ENCODE results near the gene ZNF695.

DNA sequence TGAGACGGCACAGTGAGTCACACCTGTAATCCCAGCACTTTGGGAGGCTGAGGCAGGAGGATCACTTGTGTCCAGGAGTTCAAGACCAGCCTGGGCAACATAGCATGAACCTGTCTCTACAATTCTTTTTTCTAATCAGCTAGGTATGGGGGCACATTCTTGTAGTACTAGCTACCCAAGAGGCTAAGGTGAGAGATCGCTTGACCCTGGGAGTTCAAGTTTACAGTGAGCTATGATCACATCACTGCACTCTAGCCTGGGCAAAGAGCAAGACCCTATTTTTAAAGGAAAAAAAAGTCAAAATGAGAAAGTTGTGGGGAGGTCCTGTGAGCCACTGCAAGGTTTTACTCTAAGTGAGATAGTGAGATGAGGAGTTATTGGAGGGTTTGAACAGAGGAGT is 41.4 kb downstream of the ZNF695 start:
- TF ChIP-seq, protein P1, sequence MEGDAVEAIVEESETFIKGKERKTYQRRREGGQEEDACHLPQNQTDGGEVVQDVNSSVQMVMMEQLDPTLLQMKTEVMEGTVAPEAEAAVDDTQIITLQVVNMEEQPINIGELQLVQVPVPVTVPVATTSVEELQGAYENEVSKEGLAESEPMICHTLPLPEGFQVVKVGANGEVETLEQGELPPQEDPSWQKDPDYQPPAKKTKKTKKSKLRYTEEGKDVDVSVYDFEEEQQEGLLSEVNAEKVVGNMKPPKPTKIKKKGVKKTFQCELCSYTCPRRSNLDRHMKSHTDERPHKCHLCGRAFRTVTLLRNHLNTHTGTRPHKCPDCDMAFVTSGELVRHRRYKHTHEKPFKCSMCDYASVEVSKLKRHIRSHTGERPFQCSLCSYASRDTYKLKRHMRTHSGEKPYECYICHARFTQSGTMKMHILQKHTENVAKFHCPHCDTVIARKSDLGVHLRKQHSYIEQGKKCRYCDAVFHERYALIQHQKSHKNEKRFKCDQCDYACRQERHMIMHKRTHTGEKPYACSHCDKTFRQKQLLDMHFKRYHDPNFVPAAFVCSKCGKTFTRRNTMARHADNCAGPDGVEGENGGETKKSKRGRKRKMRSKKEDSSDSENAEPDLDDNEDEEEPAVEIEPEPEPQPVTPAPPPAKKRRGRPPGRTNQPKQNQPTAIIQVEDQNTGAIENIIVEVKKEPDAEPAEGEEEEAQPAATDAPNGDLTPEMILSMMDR (IDR thresholded peaks at IDR 0.05) = no peak
- TF ChIP-seq EP300 (IDR thresholded peaks at IDR 0.05) (no peak), POLR2A (IDR thresholded peaks at IDR 0.05) (no peak)
